ENCODE results near the gene KCNV2. TPM values are rescaled to one million over a fixed set of nuclear protein-coding genes. Genes with fewer than 3 reads are reported as not detected.
A peak's percentile ranks its signal among the peaks of the same experiment; 100 is the strongest.
"Not testable (repeated sequence)": the region's sequence is repeated elsewhere in the genome, so short reads cannot be mapped to it uniquely, and the experiment has no call there.

Gene KCNV2
- total RNA-seq, 2 donors from 2014 or later, result not detected

DNA sequence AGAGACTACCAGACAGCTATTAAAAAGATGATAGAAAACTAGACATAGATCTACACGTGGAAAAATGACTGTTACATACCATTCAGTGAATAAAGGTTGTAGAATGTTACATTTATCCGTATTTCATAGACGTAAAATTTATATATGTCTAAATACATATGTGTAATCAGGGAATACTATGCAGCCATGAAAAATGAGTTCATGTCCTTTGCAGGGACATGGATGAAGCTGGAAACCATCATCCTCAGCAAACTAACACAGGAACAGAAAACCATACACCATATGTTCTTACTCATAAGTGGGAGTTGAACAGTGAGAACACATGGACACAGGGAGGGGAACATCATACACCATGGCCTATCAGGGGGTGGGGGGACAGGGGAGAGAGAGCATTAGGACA lies 10.1 kb upstream of the KCNV2 start:
- not testable (repeated sequence) for H3K27ac Mint-ChIP-seq; ATAC-seq; DNase-seq (ENCODE audit: low spot score in 2 of 2); H3K9me3 Mint-ChIP-seq
- H3K36me3 Mint-ChIP-seq, result peaks cover 7 to 12% of the 10 kb centered on the region in 2 donors

DNA sequence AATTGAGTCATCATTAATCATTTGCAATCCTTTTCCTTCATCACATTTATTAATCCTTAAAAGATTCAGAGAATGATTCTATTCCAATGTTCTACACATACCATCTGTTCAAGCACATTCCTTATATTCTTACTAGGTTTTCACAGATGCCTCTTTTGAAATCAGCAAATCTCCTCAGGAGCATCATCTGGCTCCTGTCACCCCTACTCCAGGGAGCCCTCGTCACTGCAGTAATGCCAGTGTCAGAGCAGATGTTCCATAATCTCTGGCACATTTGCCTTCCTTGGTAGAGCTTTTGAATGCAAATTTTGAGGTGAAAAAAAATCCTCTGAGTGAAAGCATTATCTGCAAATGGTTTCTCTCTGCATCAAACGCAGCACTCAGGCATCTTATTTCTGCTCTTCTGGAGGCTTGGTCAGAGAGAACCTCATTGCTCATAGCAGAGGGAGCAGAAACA lies 7.6 kb upstream of the KCNV2 start:
- H3K9me3 Mint-ChIP-seq, result no peaks in the 10 kb centered on the region
- H3K36me3 Mint-ChIP-seq, result peaks cover 12 to 16% of the 10 kb centered on the region in 2 donors
- ATAC-seq (no peak), DNase-seq (ENCODE audit: low spot score in 2 of 2) (no peak)
- H3K27ac Mint-ChIP-seq, result peak overlapping the region in 1 of 2 donors; percentile 45

DNA sequence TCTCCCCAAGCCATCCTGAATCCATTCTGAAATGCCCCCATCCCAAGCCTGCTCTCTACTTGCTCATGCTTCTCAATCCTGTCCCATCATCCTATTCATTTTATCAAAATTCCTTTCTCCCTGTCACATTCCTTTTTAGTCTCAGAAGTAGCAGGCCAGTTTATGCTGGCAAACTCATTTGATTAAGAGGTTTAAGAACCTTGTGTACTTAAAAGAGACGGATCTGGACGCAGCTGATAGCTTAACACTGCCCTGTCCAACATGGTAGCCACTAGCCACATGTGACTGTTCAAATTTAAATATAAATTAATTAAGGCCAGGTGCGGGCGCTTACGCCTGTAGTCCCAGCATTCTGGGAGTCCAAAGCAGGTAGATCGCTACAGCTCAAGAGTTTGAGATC lies 5.6 kb upstream of the KCNV2 start:
- no peak for DNase-seq (ENCODE audit: low spot score in 2 of 2)
- H3K27ac Mint-ChIP-seq, result no peak overlapping the region
- no peaks in the 10 kb centered on the region for H3K9me3 Mint-ChIP-seq
- peaks cover 9 to 12% of the 10 kb centered on the region in 2 donors for H3K36me3 Mint-ChIP-seq
- ATAC-seq, result no peak

DNA sequence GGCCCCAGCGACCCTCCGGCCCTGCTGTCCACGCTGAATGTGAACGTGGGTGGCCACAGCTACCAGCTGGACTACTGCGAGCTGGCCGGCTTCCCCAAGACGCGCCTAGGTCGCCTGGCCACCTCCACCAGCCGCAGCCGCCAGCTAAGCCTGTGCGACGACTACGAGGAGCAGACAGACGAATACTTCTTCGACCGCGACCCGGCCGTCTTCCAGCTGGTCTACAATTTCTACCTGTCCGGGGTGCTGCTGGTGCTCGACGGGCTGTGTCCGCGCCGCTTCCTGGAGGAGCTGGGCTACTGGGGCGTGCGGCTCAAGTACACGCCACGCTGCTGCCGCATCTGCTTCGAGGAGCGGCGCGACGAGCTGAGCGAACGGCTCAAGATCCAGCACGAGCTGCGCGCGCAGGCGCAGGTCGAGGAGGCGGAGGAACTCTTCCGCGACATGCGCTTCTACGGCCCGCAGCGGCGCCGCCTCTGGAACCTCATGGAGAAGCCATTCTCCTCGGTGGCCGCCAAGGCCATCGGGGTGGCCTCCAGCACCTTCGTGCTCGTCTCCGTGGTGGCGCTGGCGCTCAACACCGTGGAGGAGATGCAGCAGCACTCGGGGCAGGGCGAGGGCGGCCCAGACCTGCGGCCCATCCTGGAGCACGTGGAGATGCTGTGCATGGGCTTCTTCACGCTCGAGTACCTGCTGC lies 839 bp downstream of the KCNV2 start:
- peaks cover 4 to 16% of the 10 kb centered on the region in 2 donors for H3K9me3 Mint-ChIP-seq
- peaks cover 22 to 32% of the 10 kb centered on the region in 2 donors for H3K36me3 Mint-ChIP-seq
- DNase-seq (ENCODE audit: low spot score in 2 of 2) (no peak), ATAC-seq (no peak)
- no peak overlapping the region for H3K27ac Mint-ChIP-seq

- DNase-seq (ENCODE audit: low spot score in 2 of 2) (no peak), ATAC-seq (no peak)
- Mint-ChIP-seq H3K27ac (no peak overlapping the region), H3K36me3 (peaks cover 22 to 27% of the 10 kb centered on the region in 2 donors), H3K9me3 (peaks cover 4 to 16% of the 10 kb centered on the region in 2 donors)
Observed at GRCh38 chr9:2718698-2719033, 1.4 kb downstream of the KCNV2 start.

GRCh38 chr9:2720179-2720654 lies 2.9 kb downstream of the KCNV2 start:
- Mint-ChIP-seq H3K27ac (no peak overlapping the region), H3K9me3 (peaks cover 4 to 16% of the 10 kb centered on the region in 2 donors), H3K36me3 (peaks cover 22 to 24% of the 10 kb centered on the region in 2 donors)
- ATAC-seq (no peak), DNase-seq (ENCODE audit: low spot score in 2 of 2) (no peak)

GRCh38 chr9:2722715-2723114 lies 5.4 kb downstream of the KCNV2 start:
- peak; percentile 52 to 63 for ATAC-seq
- DNase-seq (ENCODE audit: low spot score in 2 of 2), result no peak
- H3K9me3 Mint-ChIP-seq, result peaks cover 1 to 9% of the 10 kb centered on the region in 2 donors

GRCh38 chr9:2723376-2724065 lies 6.2 kb downstream of the KCNV2 start:
- Mint-ChIP-seq H3K27ac (no peak overlapping the region), H3K9me3 (peaks cover 0 to 8% of the 10 kb centered on the region in 2 donors), H3K36me3 (peaks cover 12 to 14% of the 10 kb centered on the region in 2 donors)
- ATAC-seq (peak in 1 of 2 donors; percentile 32), DNase-seq (ENCODE audit: low spot score in 2 of 2) (no peak)

More at GRCh38 chr9:2722715-2723114, 5.4 kb downstream of the KCNV2 start:
- H3K36me3 Mint-ChIP-seq, result peaks cover 14 to 17% of the 10 kb centered on the region in 2 donors
- no peak overlapping the region for H3K27ac Mint-ChIP-seq

GRCh38 chr9:2725126-2725525 lies 7.8 kb downstream of the KCNV2 start:
- H3K27ac Mint-ChIP-seq, result no peak overlapping the region
- H3K9me3 Mint-ChIP-seq, result peaks cover 0 to 3% of the 10 kb centered on the region in 2 donors
- H3K36me3 Mint-ChIP-seq, result peaks cover 0 to 7% of the 10 kb centered on the region in 2 donors

GRCh38 chr9:2725898-2726649 lies 8.8 kb downstream of the KCNV2 start:
- Mint-ChIP-seq H3K9me3 (peaks cover 0 to 3% of the 10 kb centered on the region in 2 donors), H3K36me3 (peaks cover 0 to 5% of the 10 kb centered on the region in 2 donors), H3K27ac (peak overlapping the region in 1 of 2 donors; percentile 9)
- DNase-seq (ENCODE audit: low spot score in 2 of 2) (no peak), ATAC-seq (no peak)

More at GRCh38 chr9:2725126-2725525, 7.8 kb downstream of the KCNV2 start:
- DNase-seq (ENCODE audit: low spot score in 2 of 2) (no peak), ATAC-seq (no peak)

DNA sequence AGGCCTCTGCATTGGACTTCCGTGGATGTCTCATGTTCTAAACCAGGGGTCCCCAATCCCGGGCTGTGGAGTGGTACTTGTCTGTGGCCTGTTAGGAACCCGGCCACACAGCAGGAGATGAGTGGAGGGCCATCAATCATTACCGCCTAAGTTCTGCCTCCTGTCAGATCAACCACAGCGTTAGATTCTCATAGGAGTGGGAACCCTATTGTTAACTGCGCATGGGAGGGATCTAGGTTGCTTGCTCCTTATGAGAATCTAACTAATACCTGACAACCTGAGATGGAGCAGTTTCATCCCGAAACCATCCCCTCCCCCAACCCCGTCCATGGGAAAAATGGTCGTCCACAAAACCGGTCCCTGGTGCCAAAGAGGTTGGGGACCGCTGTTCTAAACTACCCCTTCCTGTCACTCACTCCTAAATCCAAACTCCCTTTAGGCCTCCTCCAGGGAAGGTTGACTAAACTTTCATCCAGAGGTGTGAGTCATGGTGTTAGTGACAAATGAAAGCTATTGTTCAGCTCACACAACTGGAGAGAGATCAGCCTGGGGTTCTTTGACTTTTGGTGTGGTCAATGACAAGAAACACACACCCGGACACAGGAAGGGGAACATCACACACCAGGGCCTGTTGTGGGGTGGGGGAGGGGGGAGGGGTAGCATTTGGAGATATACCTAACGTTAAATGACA lies 9.5 kb downstream of the KCNV2 start:
- H3K9me3 Mint-ChIP-seq, result peaks cover 0 to 3% of the 10 kb centered on the region in 2 donors
- ATAC-seq (no peak), DNase-seq (ENCODE audit: low spot score in 2 of 2) (no peak)
- H3K36me3 Mint-ChIP-seq, result no peaks in the 10 kb centered on the region
- peak overlapping the region in 1 of 2 donors; percentile 9 for H3K27ac Mint-ChIP-seq

GRCh38 chr9:2727374-2727773 lies 10.1 kb downstream of the KCNV2 start:
- H3K36me3 Mint-ChIP-seq, result no peaks in the 10 kb centered on the region
- no peak overlapping the region for H3K27ac Mint-ChIP-seq
- no peak for DNase-seq (ENCODE audit: low spot score in 2 of 2)
- ATAC-seq, result no peak
- H3K9me3 Mint-ChIP-seq, result peaks cover 0 to 3% of the 10 kb centered on the region in 2 donors

DNA sequence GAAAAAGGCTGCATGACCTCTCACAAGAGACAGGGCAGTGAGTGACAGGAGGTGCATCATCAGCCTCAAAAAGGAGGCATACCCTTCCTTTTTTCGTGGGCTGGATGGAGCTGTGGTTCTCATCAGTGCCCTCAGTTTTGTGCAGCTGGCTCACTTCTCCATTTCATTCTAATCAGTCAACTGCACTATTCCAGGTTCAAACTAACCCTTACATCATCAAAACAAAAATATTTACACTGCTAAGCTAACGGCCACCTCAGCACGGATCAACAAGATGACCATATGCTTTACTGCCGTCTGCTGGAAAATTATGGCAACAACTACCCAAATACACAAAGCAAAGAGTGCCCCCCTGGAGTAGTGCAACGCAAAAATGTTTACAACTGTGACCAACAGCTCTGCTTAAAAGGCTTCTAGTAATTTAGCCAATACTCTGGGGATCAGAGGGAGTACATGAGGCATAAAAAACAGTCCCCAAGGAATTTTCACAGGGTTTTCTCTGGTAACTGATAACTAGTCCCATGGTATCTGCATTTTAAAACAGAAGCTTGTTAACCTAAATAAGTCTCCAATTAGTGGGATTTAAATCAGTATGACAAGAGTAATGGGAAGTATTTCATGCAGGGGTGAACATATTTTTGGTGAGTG lies 10.8 kb downstream of the KCNV2 start:
- no peak for ATAC-seq
- DNase-seq (ENCODE audit: low spot score in 2 of 2), result no peak
- H3K9me3 Mint-ChIP-seq, result no peaks in the 10 kb centered on the region

DNA sequence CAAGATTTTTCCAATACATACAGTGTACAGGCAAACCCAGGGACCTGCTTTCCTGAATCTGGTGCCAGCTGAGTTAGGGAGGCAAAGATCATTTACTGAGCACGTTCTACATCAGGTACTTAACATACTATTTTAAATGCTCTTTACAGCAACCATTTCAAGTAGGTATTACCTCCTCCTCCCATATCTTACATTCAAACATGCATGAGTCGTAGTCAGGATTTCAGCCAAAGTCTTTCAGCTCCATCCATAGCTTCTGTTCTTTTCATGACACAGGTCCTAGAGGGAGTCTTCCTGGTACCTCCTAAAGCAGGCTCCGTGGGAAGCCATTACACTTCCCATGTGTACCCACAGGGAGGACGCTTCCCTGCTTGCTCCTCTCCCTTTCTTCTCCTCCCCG lies 11.7 kb downstream of the KCNV2 start:
- no peaks in the 10 kb centered on the region for H3K36me3 Mint-ChIP-seq
- H3K9me3 Mint-ChIP-seq, result no peaks in the 10 kb centered on the region
- ATAC-seq, result no peak
- DNase-seq (ENCODE audit: low spot score in 2 of 2), result no peak
- H3K27ac Mint-ChIP-seq, result no peak overlapping the region

More for the DNA sequence above, 10.8 kb downstream of the KCNV2 start:
- H3K27ac Mint-ChIP-seq, result no peak overlapping the region
- H3K36me3 Mint-ChIP-seq, result no peaks in the 10 kb centered on the region

DNA sequence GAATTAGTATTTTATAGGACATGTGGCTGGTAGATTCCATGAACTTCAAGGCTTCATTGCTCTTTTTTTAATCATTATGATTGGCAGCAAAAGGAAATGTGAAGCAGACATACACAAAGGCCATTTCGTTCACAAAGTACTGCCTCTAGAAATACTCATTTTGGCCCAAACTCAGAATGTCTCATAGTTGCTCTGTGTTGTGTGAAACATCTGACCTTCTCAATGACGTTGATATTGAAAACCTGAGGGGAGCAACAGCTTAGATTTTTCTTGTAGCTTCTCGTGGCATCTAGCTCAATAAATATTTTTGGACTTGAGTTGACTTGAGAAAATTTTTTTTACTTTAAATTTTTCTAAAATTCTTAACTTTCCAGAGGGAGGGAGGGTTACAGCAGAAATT lies 12.4 kb downstream of the KCNV2 start:
- DNase-seq (ENCODE audit: low spot score in 2 of 2) (no peak), ATAC-seq (no peak)
- H3K36me3 Mint-ChIP-seq, result no peaks in the 10 kb centered on the region

GRCh38 chr9:2730971-2731370 lies 13.7 kb downstream of the KCNV2 start:
- DNase-seq (ENCODE audit: low spot score in 2 of 2) (no peak), ATAC-seq (no peak)
- Mint-ChIP-seq H3K9me3 (no peaks in the 10 kb centered on the region), H3K27ac (no peak overlapping the region), H3K36me3 (no peaks in the 10 kb centered on the region)

More for the DNA sequence above, 12.4 kb downstream of the KCNV2 start:
- H3K9me3 Mint-ChIP-seq, result no peaks in the 10 kb centered on the region
- H3K27ac Mint-ChIP-seq, result no peak overlapping the region
